ENCODE data around the gene MSL1.

The MSL1 gene

GRCh38 chr17:40105861-40106759 lies 15.7 kb upstream of the MSL1 start:
- DNase-seq = no peak

- DNase-seq = no peak
Observed at GRCh38 chr17:40106760-40107521, 14.8 kb upstream of the MSL1 start.

- no peak for DNase-seq
Observed at GRCh38 chr17:40107522-40108174, 14.1 kb upstream of the MSL1 start.

- no peak for DNase-seq
Observed at GRCh38 chr17:40108970-40109824, 12.6 kb upstream of the MSL1 start.

- DNase-seq = no peak
Observed at GRCh38 chr17:40110026-40110845, 11.5 kb upstream of the MSL1 start.

- peak; percentile 92 for DNase-seq
Observed at GRCh38 chr17:40111221-40112128, 10.3 kb upstream of the MSL1 start.

- DNase-seq = no peak
Observed at GRCh38 chr17:40112191-40112711, 9.5 kb upstream of the MSL1 start.

GRCh38 chr17:40112718-40113109 lies 9.1 kb upstream of the MSL1 start:
- DNase-seq = peak; percentile 35

- peak; percentile 97 for DNase-seq
Observed at GRCh38 chr17:40113110-40113906, 8.5 kb upstream of the MSL1 start.

GRCh38 chr17:40113907-40114245 lies 7.9 kb upstream of the MSL1 start:
- DNase-seq = peak; percentile 80

GRCh38 chr17:40115101-40115436 lies 6.7 kb upstream of the MSL1 start:
- DNase-seq = no peak

- DNase-seq = peak; percentile 44
Observed at GRCh38 chr17:40122136-40122998, 596 bp downstream of the MSL1 start.

GRCh38 chr17:40122999-40123810 lies 1.4 kb downstream of the MSL1 start:
- DNase-seq = peak; percentile 51

GRCh38 chr17:40123811-40124114 lies 2.0 kb downstream of the MSL1 start:
- no peak for DNase-seq

- no peak for DNase-seq
Observed at GRCh38 chr17:40124279-40125141, 2.7 kb downstream of the MSL1 start.

- no peak for DNase-seq
Observed at GRCh38 chr17:40129498-40129897, 7.7 kb downstream of the MSL1 start.

Data from fibroblast of skin of scalp (primary cell).